Astrocyte of the hippocampus (primary cell): ENCODE measurements around the gene BNC1.
A peak's percentile ranks its signal among the peaks of the same experiment; 100 is the strongest.
"Not testable (repeated sequence)": the region's sequence is repeated elsewhere in the genome, so short reads cannot be mapped to it uniquely, and the experiment has no call there.

Experiments
- DNase-seq: peaks from one replicate; pipeline ENCODE4 v3.0.0; 2011; ENCODE audit warnings: low read depth, low spot score

BNC1 gene

DNA sequence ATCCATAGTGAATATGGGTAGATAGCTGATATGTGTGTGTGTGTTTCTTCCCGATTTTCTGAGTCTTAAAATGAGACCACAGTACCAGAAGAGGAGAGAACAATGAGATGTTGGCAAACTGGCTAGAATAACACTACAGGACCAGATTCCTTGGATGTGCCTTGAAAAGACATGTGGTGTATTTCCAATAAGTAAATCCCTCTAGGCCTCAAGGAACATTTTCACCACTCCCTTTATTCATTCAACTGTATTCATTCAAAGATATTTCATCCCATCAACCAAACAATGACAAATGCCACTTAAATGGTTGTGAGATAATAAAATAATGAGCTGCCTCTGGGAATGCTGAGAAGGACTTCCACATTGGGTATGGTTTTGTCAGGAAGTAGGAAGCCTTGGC lies 8.7 kb upstream of the BNC1 start:
- DNase-seq = no peak

DNA sequence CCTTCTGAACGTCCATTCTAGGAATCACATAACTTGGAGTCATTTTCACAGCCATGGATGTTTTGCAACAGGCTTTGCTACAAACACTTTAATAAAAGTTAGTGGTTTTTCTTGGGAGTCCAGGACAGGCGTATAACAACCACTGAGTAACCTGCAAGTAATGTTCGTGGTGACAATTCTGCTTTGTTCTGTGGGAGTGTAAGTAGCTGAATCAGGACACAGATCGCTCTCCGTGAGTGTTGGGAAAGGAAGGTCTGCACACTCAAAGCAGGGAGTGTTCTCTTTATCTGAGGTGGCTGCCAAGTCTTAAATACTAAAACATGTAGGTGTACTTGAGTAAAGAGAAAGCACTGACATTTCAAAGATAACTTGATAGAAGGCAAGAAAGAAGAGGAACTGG lies 7.9 kb upstream of the BNC1 start:
- DNase-seq = peak; percentile 63

DNA sequence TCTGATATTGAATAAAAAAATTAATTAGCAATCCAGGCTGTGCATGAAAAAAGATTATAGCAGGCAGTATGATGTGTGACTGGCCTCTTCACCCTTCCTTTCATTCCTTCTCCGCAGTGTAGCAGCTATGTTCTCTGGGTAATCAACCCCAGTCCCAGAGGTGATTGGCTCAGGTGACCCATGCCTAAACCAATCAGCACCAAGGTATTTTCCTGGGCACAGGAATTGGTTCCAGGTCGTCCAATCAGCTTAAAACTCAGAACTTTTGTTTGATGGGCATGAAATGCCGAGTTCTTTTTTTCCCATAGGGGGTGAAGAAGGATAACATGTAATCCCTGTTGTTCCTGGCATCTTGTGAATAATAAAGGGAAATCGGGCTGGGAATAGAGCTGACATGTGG lies 5.8 kb upstream of the BNC1 start:
- no peak for DNase-seq

DNA sequence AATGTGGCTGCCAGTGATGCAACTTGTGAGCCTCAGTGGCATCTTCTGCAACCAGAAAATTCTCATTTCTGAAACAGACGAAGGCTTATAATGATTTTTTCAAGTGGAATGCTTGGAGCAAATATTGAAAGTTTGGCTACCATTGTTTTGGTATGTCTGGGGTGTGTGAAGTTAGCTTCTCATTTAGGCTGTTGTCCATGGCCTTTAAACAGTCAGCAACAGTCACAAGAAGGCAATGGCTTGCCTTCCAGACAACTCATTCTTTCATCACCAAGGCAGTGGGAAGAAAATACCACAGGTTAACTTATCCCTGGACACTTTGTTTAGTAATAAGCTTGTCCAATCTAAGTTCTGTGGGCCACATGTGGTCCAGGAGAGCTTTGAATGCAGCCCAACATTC lies 4.7 kb upstream of the BNC1 start:
- peak; percentile 46 for DNase-seq

DNA sequence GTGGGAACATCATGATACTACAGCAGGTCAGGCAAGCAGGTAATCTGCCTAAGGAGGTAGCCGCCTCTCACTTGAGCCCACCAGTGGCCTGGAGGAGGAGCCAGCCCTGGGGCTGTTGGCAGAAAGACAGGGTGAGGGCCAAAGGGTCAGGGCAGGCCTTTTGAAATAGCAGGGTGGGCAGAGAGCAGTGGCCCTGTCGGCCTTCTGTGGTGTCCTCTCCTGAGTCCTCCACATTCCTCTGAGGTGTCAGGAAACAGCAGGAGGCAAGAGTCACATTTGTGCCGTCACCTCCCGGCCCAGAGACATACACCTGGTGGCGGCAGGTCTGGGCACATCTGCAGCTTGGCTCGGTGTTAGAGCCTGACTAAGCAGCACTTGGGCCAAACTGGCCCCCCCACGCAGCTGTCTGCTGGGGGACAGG lies 3.9 kb upstream of the BNC1 start:
- peak; percentile 23 for DNase-seq

DNA sequence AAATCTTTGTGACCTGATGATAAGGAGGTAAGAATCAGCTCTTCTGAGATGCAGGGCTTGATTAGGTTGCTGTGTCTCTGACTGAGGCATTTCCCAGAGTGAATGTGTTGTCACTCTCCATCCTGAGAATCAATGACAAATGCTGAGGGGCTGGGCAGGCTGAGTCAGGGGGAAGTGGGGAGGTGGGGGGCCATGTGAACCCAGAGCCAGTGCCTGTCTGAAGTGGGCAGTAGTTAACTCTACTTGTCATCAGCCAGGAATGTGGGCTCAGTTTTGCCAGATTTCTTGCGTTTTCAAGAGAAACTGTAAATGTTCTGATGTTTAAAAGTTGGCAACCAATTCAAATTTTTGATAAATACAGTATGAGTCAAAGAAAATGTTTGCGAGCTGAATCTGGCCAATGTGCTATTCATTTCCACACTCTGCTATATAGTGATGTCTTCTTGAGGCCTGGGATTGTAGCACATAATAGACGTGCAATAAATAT lies 3.1 kb upstream of the BNC1 start:
- DNase-seq = peak; percentile 92

DNA sequence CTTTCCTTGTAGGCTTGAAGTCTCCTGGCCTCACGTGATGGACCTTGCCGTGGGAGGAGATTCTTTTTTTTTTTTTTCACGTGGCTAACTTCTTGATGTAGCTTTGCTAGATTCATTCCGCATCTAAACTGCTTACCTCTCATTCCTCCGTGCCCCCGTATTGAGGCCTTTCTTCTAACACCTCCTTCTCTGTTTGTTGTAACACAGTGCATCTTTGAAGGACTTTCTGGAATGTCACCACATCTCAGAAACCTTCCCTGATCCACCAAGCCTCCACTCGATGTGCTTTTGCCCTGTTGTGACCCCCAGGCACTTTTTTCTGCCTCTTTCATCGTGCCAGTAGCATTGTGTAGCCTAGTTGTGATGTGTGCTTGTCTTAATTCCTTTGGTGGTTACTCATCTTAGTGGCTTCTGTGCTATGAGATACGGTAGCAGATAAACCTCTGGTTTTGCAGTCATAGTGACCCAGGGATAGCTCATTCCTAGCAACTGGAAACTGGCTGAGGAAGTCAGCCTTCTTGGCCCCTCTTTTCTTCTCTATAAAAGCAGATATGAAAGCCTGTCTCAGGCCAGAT lies 1.6 kb upstream of the BNC1 start:
- DNase-seq = peak; percentile 67

DNA sequence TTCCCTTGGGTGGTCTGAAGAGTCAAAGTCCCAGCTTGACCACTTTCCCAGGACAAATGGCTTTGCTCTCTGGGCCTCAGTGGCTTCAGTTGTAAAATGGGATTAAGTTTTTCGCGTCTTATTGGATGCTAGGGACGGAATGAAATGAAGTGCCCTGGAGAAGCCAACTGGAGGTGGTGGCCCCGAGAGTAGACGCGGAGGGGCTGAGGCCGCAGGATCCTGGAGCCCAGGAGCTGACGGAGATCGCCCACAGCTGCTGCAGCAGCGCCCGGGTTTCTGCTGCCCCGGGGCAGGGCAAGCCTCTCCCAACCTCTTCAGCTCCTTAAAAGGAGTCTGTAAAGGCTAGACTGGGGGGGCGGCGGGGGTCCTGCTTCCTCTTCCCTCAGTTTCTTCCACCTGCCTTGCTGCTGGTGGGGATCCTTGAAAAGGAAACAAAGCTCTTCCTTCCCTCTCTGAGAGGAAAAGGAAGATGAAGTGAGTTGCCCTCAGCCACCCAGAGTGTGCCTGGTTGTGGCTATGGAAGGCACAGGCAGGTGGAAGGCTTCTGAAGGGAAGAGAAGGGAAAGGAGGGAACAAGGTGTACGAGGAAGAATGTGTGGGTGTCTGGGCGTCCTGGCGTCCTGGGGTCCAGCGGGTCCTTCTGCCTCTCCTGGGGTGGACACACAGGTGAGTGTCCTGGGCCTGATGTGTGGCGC lies 967 bp upstream of the BNC1 start:
- peak; percentile 21 for DNase-seq

DNA sequence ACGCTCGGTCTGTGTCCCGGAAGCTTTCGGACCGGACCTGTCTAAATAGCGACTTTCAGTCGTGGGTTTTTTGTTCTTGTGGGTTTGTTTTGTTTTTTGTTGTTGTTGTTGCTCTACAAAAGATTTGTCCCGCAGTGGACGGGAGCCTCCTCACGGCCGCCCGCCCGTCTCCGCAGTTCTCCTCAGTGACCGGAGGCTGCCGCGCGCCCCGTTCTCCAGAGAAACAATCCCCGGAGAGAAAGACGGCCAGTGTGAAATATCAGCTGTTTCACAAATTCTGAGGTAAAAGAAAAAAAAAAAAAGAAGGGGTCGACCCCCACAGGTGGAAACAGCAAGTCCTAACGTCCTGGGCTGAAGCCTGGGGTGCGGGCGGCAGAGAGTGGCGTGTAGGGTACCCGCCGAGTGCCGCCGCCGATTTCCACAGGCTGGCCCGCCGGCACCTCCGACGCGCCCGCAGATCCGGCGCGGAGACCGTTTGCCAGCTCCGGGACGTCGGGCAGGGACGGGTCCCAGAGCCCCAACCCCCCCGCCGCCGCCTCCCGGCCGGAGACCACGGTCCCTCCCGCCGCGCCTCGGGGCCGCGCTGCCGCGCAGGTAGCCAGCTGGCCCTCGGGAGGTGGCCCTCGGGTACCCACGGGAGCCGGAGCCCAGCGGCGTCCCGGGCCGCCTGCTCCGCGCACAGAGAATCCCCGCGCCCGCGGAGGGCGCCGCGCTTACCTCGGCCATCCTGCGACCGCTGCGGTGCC lies 478 bp downstream of the BNC1 start:
- peak; percentile 68 for DNase-seq

DNA sequence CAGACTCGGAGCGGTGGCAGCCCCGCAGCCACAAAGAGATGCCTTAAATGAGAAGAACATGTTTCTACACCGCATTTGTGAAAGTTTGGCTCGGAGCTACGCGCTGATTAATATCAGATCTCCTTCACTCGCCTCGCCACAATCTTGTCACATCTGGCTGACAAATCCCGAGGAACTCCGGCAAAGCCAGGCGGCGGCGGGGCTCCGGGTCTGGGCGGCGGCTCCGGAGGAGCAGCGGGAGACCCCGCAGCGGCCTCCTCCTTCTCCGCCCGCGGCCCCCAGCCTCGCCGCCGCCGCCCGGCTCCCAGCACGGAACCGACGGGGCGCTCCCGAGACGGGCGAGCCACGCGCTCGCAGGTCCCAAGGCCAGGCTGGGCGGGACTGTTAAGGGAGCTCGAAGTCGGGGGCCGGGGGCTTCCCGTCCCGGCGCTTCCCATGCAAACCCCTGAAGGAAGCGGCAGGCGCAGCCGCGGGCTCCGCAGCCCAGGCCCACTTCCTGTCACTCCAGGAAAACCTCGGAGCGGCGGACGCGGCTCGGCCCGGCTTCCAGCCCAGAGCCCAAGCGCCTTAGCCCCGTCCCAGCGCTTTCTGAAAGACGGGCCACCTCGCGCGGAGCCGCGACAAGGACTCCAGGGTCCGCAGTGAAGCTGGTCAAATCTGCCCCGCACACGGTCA lies 1.2 kb downstream of the BNC1 start:
- DNase-seq = peak; percentile 69

DNA sequence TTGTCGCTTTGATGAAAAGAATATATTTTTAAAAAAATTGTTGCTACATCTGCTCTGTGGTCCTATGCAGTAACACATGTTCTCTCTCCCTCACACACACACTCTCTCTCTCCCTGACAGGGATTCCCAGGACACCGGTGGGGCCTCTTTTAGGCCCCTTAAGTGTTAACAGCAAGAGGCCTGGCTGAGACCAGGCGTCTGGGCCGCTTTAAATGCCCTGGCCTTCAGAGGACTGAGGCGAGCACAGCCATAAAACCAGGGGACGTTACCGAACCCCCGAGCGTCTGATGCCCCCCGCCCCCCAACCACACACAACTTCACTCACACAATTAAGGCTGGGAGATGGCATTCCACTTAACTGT lies 1.7 kb downstream of the BNC1 start:
- peak; percentile 64 for DNase-seq

DNA sequence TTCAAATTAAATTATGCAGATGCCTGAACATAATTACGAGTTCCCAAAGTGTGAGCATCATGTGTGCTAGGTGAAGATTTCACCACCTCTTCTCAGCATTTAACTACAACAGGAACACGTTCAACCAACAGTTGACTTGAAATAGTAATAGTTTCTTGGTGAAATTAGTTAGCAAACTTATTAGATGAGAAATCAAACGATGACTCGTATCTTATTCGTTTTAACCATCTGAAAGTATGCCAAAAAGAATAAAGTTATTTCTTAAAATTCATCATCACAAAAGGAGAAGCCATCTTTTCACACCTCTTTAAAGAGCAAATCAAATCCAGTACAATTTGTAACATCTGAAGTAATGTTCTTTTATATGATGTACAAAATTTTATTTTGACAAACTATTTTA lies 2.3 kb downstream of the BNC1 start:
- no peak for DNase-seq

DNA sequence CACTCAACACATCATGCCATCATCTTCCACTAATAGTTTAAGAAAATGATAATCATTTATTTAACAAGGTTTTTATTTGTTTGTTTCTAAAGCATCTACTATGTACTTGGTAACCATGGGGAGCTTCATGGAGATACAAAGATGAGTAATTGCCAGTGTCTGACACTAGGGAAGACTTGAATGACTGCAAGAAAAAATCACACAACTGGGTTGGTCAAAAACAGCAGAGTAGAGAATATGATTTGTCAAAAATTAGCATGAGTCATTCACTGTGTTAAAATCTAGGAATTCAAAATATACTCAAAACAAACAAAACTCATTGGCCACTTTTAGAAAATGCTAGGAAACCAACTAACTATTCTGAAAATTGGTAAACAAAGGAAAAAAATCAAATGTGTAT lies 6.3 kb downstream of the BNC1 start:
- no peak for DNase-seq

DNA sequence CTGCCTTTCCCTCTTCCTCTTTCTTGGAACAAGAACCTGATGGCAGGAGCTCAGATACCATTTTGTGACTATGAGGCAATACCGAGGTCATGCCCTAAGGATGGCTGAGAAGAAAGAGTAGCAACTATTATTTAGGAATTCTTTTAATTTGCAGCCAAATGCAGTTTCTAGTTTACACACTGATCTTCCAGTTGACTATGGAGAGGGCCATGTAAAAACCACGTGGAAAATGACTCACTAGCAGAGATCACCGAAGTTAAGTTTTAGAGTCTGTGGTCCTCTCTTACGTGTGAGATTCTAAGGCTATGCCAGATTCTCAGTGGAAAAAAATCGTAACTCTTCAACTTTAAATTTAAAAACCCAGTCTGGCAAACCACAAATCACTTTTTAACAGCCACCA lies 7.8 kb downstream of the BNC1 start:
- peak; percentile 30 for DNase-seq

DNA sequence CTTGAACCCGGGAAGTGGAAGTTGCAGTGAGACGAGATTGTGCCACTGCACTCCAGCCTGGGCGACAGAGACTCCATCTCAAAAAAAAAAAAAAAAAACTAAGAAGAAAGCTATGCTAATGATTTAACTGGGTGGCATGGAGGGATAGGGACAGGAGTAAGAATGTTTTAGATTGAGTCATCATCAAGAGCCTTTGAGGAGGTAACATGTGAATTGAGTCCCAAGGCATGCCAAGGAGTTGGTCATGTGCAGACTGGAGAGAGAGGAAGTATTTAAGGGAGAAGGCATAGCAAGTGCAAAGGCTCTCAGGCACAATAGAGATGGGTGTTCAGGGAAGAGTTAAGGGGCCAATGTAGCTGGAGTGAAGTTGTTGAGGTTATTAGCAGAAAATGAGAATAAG lies 9.1 kb downstream of the BNC1 start:
- peak; percentile 59 for DNase-seq

DNA sequence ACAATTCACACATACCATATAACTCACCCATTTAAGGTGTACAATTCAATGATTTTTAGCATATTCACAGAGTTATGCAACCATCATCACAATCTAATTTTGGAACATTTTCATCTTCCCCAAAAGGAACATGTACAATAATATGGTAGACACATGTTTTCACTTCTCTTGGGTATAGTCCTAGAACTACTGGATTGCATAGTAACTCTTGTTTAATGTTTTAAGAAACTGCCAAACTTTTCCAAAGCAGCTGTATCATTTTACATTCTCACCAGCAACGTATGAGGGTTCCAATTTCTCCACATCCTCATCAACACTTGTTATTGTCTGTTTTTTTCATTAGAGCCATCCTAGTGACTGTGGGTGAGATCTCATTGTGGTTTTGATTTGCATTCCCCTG lies 14.3 kb downstream of the BNC1 start:
- DNase-seq = no peak

DNA sequence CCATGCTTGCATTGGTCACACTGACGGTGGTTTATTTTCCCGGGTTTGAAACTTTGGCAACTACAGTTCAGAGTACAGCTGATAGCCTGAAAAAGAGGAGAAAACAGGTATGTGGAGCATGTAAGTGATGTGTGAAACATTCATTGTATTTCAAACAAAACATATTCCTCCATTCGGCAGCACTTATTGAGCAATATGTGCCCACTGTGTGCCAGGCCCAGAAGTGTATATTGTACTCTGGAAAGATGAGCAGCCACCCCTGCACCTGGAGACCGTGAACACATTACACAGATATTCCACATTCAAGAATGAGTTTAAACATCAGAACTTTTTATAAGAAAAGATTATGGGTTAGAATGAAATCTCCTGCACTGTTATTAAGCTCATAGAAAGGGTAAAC lies 16.3 kb downstream of the BNC1 start:
- no peak for DNase-seq

DNA sequence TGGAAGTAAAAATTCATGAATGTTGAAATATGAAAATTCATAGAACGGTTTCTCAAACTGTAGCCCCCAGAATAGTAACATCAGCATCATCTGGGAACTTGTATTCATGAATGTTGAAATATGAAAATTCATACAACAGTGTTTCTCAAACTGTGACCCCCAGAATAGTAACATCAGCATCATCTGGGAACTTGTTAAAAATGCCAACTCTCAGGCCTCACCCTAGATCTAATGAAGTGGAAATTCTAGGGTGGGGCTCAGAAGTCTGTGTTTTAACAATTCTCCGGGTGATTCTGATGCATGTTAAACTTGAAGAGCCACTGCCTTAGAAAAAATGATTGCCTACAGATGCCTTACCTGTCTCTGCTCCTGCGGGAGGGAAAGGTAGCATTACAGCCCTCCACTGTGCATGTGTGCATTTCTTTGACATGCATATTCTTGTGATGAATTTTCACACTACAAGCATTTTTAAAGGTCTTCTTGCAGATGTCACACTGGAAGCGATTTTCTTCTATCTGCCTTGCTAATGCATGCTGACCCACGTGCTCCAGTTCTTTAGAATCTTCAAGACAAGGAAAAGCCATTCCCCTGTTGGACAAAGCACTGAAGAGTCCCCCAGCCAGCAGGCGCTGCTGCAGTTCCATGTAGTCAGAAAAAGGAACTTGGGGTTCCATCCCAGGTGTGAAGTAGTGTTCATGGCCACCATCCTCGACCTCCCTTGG lies 21.7 kb downstream of the BNC1 start:
- no peak for DNase-seq

DNA sequence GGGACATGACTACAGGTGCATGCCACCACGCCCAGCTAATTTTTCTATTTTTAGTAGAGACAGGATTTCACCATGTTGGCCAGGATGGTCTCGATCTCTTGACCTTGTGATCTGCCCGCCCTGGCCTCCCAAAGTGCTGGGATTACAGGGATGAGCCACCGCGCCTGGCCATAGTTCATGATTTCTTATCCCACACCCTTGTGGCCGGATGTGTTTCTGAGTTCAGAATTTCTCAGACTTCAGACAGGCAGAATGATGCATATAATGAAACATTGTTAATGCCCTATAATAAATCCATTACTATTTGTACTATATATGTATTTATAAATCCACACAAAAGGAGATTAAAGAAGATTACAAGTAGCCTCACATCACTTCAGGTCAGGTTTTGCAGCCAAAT lies 22.3 kb downstream of the BNC1 start:
- not testable (repeated sequence) for DNase-seq

DNA sequence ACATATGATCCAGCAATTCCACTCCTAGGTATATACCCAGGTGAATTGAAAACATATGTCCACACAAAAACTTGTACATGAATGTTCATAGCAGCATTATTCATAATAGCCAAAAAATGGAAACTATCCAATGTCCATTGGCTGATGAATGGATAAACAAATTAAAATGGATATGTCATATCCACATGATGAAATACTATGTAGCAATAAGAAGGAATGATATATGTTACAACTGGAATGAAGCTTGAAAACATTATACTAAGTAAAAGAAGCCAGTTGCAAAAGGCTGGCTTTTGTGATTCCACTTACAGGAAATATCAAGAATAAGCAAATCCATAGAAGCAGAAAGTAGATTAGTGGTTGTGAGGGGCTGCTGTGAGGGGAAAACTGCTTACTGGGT lies 33.7 kb downstream of the BNC1 start:
- no peak for DNase-seq

DNA sequence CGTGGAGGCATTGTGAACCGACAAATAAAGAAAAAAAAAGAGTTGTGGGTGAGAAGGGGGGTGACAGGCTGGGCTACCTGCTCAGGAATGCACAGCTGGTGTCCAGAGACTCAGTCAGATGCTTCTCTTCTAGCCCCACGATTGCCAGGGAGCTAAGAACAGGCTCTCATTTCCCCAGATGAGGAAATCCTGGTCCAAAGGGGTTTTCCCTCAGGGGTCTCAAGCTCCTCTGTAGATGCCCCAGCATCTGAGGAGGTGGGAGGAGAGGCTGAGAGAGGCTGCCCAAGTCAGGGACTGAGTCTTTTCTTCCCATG lies 35.5 kb downstream of the BNC1 start:
- no peak for DNase-seq
